GM18498 (cell line): Measurements from ENCODE around the gene CD36.

Experiments used
- ATAC-seq: cut with Tn5 transposase; IDR thresholded peaks from one replicate; pipeline ENCODE4 v1.9.1; 2021; ENCODE audit warnings: mild to moderate bottlenecking, moderate library complexity; ENCODE audit not compliant: unreplicated experiment

The CD36 gene

DNA sequence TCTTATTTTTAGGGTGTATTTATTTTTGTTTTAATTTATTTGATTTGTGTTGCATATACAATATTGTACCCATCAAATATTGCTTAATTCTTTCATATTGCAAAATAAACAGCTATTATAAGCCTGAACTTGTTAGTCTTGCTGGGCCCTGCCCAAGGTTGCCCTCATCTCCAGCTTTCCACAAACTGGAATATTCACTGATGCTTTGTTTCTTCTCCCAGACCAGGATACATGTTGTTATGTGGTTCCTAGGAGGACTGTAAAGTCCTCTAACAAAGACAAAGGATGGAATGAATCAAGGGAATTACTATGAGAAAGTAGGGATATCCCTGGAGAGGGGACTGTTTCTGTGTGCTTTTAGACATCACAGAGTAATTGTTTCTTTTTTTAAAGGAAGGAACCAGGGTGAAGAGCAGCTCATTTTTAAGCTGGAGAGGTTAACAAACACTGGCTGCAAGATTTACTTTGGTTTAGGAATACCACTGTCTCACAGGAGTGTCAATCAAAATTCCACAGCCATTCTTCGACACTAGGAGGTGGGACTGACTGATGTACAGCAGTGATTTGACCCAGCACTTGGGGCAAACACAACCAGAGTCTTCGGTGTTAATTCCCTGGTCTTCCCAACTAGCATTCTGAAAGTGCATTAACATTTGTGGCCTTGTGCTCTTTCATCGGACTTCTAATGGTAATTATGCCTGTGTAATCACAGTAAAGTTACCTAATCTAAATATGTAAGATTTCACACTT lies 14.8 kb upstream of the CD36 start:
- no peak for ATAC-seq

DNA sequence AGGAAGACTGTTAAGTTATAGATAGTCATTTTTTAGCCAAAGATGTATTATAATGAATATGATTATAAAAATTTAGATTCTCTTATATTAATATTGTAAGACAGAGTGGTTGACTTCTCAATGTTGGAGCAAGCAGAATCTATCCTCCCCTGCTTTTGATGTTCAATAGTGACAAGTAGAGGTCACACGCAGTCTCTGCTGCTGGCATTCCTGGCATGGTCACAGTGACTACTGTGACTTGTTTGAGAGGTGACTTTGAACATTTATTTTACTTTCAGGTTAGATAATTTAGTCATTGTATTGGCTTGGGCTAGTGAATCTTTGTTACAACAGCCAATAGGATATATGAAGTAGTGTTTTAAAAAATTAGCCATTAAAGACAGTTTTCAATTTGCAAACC lies 13.7 kb upstream of the CD36 start:
- ATAC-seq, result no peak

GRCh38 chr7:80629023-80629422 lies 9.4 kb upstream of the CD36 start:
- no peak for ATAC-seq

DNA sequence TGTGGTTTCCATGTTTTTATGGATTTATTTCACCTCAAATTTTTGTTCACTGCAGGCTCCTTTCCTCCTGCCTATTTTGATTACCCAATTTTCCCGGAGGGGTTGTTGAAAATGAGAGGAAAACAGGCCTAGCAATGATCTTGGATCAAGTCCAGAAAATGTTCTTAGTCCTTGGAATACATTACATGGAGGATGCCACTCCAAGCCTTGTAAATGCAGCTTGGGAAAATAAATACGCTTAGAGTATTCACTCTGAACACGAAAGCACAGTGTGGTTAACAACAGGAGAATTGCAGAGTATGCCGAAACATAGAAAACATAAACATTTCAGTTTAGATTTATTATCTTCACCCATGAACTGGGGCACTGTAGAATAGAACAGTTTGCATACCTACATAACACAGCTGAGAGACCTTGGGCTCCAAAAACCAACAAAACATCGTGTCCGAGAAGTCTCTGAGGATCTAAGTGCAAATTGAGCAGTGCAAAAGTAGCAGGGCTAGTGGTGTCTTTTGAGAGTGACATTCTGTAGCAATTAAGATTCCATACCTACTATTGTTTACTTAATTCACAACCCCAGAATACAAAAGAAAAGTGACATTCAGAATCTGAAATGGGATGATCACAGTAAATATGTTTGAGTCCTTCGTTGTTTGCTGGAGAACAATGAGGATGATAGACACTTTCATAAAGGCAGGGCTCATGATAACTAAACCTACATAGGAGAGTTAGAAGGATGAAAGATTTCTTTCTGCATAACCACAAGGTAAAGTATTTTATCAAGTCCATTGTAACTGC lies 7.6 kb upstream of the CD36 start:
- ATAC-seq, result no peak

DNA sequence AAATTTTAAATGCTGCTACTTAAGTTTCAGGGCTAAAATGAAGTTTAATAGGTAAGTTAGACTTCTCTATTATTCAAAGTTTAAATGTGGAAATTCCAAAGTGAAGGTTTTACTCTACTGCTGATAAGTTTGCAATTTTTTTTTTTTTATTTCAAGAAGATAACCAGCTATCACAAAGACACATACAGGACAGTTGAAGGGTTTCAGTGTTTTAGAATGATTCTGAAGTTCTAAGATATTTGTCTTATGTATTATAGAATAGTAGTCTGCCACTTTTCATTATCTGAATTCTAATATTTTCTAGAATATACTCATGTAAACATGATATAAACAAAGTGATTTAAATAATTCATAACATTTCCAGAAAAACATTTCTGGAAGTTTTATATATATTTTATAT lies 7.0 kb upstream of the CD36 start:
- no peak for ATAC-seq

- ATAC-seq, result no peak
These were observed 6.3 kb upstream of the CD36 start for GRCh38 chr7:80632139-80632538.

DNA sequence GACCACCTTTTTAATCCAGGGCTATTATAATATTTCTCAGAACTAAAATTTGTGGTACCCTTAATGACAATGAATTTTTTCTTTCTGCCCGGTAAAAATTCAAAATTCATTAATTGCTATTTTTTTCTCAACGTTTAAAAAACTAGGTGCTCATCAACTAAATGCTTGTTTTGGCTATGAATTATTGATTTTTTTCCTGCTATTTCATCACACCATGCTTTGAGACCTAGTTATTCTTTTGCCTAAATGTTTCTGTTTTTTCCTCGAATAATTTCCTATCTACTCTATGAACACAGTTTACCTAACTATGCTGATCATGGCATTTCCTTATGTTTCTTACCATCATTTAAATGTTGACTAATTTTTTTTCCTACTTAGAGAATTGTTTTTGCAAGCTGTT lies 5.6 kb upstream of the CD36 start:
- no peak for ATAC-seq

GRCh38 chr7:80634505-80634904 lies 3.9 kb upstream of the CD36 start:
- no peak for ATAC-seq

GRCh38 chr7:80635533-80635932 lies 2.9 kb upstream of the CD36 start:
- ATAC-seq, result no peak

DNA sequence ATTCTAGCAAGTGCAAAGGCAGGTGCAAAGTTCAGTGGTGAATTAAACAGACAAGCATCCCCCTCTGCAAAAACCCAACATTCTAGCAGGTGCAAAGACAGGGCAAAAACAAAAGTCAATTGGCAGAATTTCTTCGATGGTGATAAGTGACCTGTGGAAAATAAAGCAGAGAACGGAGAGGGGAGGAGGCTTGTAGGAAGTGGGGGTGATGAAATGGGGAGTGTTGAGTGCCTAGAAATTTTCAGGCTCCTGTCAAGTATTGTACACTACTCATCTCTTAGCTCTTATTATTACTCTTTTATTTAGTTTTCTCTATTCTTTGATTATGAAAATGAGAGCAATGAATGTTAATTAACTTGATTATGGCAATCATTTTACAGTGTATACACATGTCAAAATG lies 2.4 kb upstream of the CD36 start:
- no peak for ATAC-seq

DNA sequence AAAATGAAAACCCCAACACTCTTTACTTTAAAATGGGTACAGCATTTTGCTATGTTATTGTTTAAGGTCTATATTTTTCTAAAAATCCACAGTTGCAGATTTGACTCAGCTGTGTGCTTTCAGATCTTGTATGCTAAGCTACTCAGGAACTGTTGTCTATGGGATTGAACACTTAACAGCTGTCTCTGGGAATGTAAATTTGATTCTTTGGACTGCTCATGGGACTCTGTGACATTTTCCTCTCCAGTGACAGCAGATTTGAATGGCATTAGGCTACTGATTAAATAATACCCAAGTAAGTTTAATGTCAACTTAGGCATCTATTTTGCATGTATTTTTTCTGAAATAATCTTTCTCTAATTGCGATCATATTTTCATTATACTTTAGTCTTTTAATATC lies 1.7 kb upstream of the CD36 start:
- no peak for ATAC-seq

GRCh38 chr7:80637454-80637853 lies 988 bp upstream of the CD36 start:
- no peak for ATAC-seq

GRCh38 chr7:80639011-80639410 lies 569 bp downstream of the CD36 start:
- no peak for ATAC-seq

DNA sequence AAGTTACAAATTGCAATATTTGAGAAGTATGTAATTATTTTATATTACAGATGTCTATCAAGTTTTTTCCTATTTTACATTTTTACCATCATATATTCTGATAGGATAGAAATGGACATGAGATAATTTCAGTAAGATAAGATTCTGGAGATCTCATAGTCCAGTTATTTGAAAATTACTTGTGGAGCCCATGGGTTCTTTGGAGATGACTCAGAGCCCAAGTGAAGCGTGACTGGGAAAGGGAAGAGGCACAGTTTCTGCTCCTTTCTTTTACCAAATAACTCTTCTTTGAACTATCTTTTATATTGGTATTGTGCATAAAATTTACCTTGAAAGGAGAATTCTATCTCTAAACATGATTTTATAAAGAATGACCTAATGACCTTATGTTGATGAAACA lies 2.4 kb downstream of the CD36 start:
- no peak for ATAC-seq

- no peak for ATAC-seq
These were observed 3.1 kb downstream of the CD36 start for GRCh38 chr7:80641548-80641947.

DNA sequence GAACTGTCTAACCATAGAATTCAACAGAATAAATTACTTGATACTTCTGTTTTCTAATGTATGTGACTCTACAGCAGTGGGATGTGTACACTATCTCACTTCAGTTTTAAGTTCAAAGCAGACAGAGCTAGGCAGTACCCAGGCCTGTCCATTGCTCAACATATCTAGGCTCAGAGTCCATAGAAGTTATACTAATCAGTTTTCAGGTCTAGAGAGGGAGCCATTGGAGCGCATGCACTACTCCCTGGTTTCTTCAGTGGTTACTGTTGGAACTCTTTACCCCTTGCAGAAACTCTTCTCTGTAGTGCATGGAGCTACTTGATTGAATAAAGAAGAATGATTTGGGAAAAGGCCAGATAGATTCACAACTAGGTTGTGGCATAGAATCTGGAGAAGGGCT lies 4.4 kb downstream of the CD36 start:
- no peak for ATAC-seq

GRCh38 chr7:80643336-80643915 lies 5.0 kb downstream of the CD36 start:
- ATAC-seq, result no peak

DNA sequence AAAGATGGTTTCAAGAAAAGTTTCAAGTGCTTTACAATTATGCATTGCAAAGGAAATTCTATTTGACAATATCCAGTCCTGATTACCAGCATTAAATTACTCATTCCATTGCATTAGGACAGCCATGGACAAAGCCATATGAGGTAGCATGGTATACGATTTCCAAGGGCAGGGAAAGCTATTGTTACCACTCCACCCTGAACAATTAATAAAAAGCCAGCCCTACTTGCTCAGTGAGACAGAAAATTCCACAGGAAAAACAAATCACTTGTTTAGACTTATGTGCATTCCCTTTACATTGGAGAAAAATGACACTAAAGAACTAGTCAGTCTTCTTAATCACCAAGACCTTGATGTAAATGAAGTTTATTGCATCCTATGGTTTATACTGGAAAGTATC lies 5.6 kb downstream of the CD36 start:
- no peak for ATAC-seq

- no peak for ATAC-seq
These were observed 7.8 kb downstream of the CD36 start for GRCh38 chr7:80646083-80646865.

GRCh38 chr7:80647436-80647835 lies 9.0 kb downstream of the CD36 start:
- ATAC-seq, result no peak

DNA sequence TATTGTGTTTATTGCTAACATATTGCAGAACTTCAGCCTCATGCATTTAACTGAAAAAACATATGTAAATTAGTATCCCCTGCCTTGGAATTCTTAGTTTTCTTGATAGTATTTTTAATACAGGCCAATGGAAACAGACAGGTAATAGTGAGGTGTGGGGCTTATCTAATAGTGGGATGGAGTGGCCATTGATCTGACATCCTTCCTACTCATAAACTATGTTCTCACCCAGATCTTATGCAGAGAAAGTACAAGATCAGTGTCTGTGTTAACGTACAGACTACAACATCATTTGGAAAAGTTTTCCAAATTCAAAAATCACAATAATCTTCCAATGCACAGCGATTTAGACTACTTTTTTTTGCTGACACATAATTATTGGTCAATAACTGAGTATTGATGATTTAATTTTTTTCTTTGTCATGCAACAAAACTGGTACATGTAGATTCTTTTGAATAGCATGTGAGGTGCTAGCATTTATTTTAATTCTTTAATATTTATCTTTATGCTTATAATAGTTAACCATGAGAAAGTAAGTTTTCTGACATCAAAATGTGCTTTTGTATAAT lies 9.7 kb downstream of the CD36 start:
- no peak for ATAC-seq
